A549 (cell line): ENCODE data around the gene RPGRIP1. TPM values are rescaled to one million over a fixed set of nuclear protein-coding genes. Genes with fewer than 3 reads are reported as not detected.

Experiments
- ATAC-seq, 2 experiments: fragments of 200-7000 bp in 1 of 2; fragments of >200 bp in 1 of 2; cut with Nextera tagmentation in 1 of 2; cut with Tn5 transposase in 1 of 2; 3 replicates each; pipeline versions ENCODE4 v1.8.0 to v1.9.1; 2018 to 2020; ENCODE audit warnings: mild to moderate bottlenecking in 1 of 2, moderate library complexity in 1 of 2
- CTCF ChIA-PET: fragments of 300-600 bp; sonication (Branson Sonifier 250); formaldehyde crosslinking; extraction: SDS; loops from one replicate; lab custom pipeline; 2021; ENCODE audit warnings: antibody characterized with exemption, inconsistent platforms; lab: Yijun Ruan, JAX
- POLR2A ChIA-PET: fragments of 350-600 bp; formaldehyde crosslinking; extraction: SDS; loops from one replicate; lab custom pipeline; 2021; ENCODE audit warnings: antibody characterized with exemption, inconsistent platforms; lab: Yijun Ruan, JAX
- DNase-seq, 2 experiments: peaks; one replicate each; pipeline versions ENCODE4 v3.0.0 to v3.0.0-alpha.2; 2011 to 2016; ENCODE audit warnings: low read depth in 1 of 2, low spot score in 1 of 2
- FAIRE-seq: peaks from 2 replicates; lab custom pipeline; 2011; peaks lifted over from hg19 to GRCh38; lab: Jason Lieb, UNC
- H3K27ac ChIP-seq, 2 experiments: fragments of >200 bp; sonication (Bioruptor Twin); formaldehyde crosslinking; 3 replicates each; pipeline ENCODE4 v1.5.1; 2016 to 2017
- H3K4me1 ChIP-seq: fragments of >200 bp; sonication (Bioruptor Twin); formaldehyde crosslinking; 3 replicates; pipeline ENCODE4 v1.6.1; 2016
- H3K4me2 ChIP-seq: fragments of >200 bp; sonication (Bioruptor Twin); formaldehyde crosslinking; 3 replicates; pipeline ENCODE4 v1.6.1; 2016
- H3K4me3 ChIP-seq: fragments of >200 bp; sonication (Bioruptor Twin); formaldehyde crosslinking; 3 replicates; pipeline ENCODE4 v1.5.1; 2016
- H3K9me3 ChIP-seq: fragments of >200 bp; sonication (Bioruptor Twin); formaldehyde crosslinking; 3 replicates; pipeline ENCODE4 v1.6.1; 2016
- BHLHE40 ChIP-seq: IDR thresholded peaks from 2 replicates; pipeline ENCODE4 v1.6.1; 2012; ENCODE audit warnings: low read depth, low read length, inconsistent platforms
- CTCF ChIP-seq: fragments of >200 bp; sonication (Bioruptor Twin); formaldehyde crosslinking; IDR thresholded peaks from 3 replicates; pipeline ENCODE4 v1.5.1; 2016
- E2F6 ChIP-seq: IDR thresholded peaks from 2 replicates; pipeline ENCODE4 v1.6.1; 2012; ENCODE audit warnings: low read depth, borderline replicate concordance
- EP300 ChIP-seq, 2 experiments: fragments of >200 bp; sonication (Bioruptor Twin); formaldehyde crosslinking; IDR thresholded peaks; 2 replicates in 1 of 2; 3 replicates in 1 of 2; pipeline ENCODE4 v1.6.1; 2016 to 2017
- FOXS1 ChIP-seq: fragments of 250-450 bp; sonication (Bioruptor Pico); IDR thresholded peaks from 2 replicates; pipeline ENCODE4 v1.5.0; 2020; ENCODE audit warnings: mild to moderate bottlenecking, moderate library complexity
- HDAC2 ChIP-seq: fragments of 200-600 bp; sonication (generic); IDR thresholded peaks from 2 replicates; pipeline ENCODE4 v1.6.1; 2016
- HMGXB4 ChIP-seq: fragments of 250-450 bp; sonication (Bioruptor Pico); IDR thresholded peaks from 2 replicates; pipeline ENCODE4 v1.5.0; 2021; ENCODE audit warnings: mild to moderate bottlenecking, moderate library complexity, borderline replicate concordance
- HOXB13 ChIP-seq: fragments of 250-450 bp; sonication (Bioruptor Pico); IDR thresholded peaks from 2 replicates; pipeline ENCODE4 v1.5.0; 2020; ENCODE audit warnings: low read depth, mild to moderate bottlenecking, moderate library complexity
- JUNB ChIP-seq: fragments of >200 bp; sonication (Bioruptor Twin); formaldehyde crosslinking; IDR thresholded peaks from 2 replicates; pipeline ENCODE4 v1.6.1; 2016
- KDM1A ChIP-seq: fragments of 200-600 bp; sonication (generic); IDR thresholded peaks from 2 replicates; pipeline ENCODE4 v1.6.1; 2016; ENCODE audit warnings: low read depth, mild to moderate bottlenecking
- MAFK ChIP-seq: fragments of 450-650 bp; IDR thresholded peaks from 2 replicates; pipeline ENCODE4 v1.6.1; 2014; ENCODE audit not compliant: partially characterized antibody
- MAX ChIP-seq: IDR thresholded peaks from 2 replicates; pipeline ENCODE4 v1.6.1; 2012
- MYC ChIP-seq: IDR thresholded peaks from 2 replicates; pipeline ENCODE4 v1.6.1; 2012; ENCODE audit warnings: mild to moderate bottlenecking, inconsistent platforms, low read length, improper control_type of control experiment, borderline replicate concordance
- NFE2L2 ChIP-seq: fragments of 150-350 bp; conservative IDR thresholded peaks from 2 replicates; pipeline ENCODE4 v1.6.1; 2014; ENCODE audit warnings: low read length
- NPAS2 ChIP-seq: fragments of 250-450 bp; sonication (Bioruptor Pico); IDR thresholded peaks from 2 replicates; pipeline ENCODE4 v1.8.0; 2022; ENCODE audit warnings: mild to moderate bottlenecking, moderate library complexity, borderline replicate concordance
- NR3C1 ChIP-seq: fragments of >200 bp; sonication (Bioruptor Twin); formaldehyde crosslinking; IDR thresholded peaks from 3 replicates; pipeline ENCODE4 v1.6.1; 2017
- PHF8 ChIP-seq: fragments of 200-600 bp; sonication (generic); IDR thresholded peaks from 2 replicates; pipeline ENCODE4 v1.6.1; 2016; ENCODE audit warnings: low read depth, mild to moderate bottlenecking, antibody characterized with exemption, moderate library complexity, borderline replicate concordance
- POLR2A ChIP-seq: IDR thresholded peaks from 2 replicates; pipeline ENCODE4 v1.6.1; 2012; ENCODE audit warnings: mild to moderate bottlenecking, low read length
- POLR2AphosphoS2 ChIP-seq: conservative IDR thresholded peaks from 2 replicates; pipeline ENCODE4 v1.6.1; 2012; ENCODE audit warnings: low read length, improper control_type of control experiment, inconsistent platforms
- RARB ChIP-seq: fragments of 250-450 bp; sonication (Bioruptor Pico); IDR thresholded peaks from 2 replicates; pipeline ENCODE4 v1.8.0; 2021; ENCODE audit warnings: mild to moderate bottlenecking, moderate library complexity
- TFCP2L1 ChIP-seq: fragments of 250-450 bp; sonication (Bioruptor Pico); IDR thresholded peaks from 2 replicates; pipeline ENCODE4 v1.5.0; 2021; ENCODE audit warnings: mild to moderate bottlenecking
- WGBS: methylation state at CpG from one replicate; pipeline ENCODE4 v1.1.6; 2017; ENCODE audit errors: missing lambda C conversion rate; 5-methylcytosine and 5-hydroxymethylcytosine counted together
- polyA plus RNA-seq, 4 experiments: library from polyadenylated mRNA; depleted of rRNA in 3 of 4; stranded (reverse); fragments of >200 nt; fragmentation: RNase III in 1 of 4; extraction: RNeasy Plus Mini Kit Qiagen cat#74134 plus additional on column Dnase treatment in 1 of 4; gene quantifications; 2 replicates in 3 of 4; 3 replicates in 1 of 4; pipeline ENCODE4 v1.2.3, GENCODE V29; 2011 to 2017
- TF ChIP-seq, protein P1 (sequence below): fragments of 450-650 bp; IDR thresholded peaks from 2 replicates; pipeline ENCODE4 v1.6.1; 2014; ENCODE audit warnings: antibody characterized with exemption

The RPGRIP1 gene
- polyA plus RNA-seq, 2 of the 4 experiments (the other 2 are of a cell fraction) = 0.26 to 1.5 TPM

DNA sequence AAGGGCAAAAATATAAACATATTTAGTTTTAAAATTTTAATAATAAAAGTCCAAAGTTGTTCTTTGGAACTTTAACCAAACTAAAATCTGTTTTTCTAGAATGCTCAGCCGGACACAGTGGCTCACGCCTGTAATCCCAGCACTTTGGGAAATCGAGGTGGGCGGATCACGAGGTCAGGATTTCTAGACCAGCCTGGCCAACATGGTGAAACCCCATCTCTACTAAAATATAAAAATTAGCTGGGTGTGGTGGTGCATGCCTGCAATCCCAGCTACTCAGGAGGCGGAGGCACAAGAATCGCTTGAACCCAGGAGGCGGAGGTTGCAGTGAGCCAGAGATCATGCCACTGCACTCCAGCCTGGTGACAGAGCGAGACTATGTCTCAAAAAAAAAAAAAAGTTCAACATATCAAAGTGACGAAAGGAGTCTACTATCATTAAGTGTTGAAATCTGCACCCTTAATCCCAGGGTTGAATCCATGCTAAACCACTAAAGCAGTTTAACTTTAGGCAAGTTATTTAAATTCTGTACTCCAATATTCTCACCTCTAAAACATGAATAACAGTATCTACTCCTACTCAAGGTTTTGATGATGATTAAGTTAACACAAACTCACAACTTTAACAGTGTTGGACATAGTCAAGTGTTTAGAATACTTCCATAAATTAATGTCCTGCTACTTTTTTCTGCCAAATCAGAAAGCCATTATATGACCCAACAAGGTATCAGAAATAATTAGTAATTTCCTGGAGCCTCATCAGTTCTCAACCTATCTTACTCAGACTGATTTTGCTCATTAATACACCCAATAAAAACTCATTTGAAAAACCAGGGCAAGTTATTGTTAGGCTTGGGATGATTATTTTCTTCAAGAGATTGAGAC is 21.6 kb upstream of the RPGRIP1 start:
- H3K27ac ChIP-seq = no peak overlapping the region

GRCh38 chr14:21258889-21259787 is 20.7 kb upstream of the RPGRIP1 start:
- ChIA-PET CTCF (no interaction called here), POLR2A (no interaction called here)
- TF ChIP-seq TFCP2L1 (CRISPR knock-in tag) = peak; percentile 36; the same call in 1 of the 2 replicates
- TF ChIP-seq BHLHE40 = no peak
- TF ChIP-seq POLR2AphosphoS2 = peak; percentile 95
- no peak for ATAC-seq
- WGBS = 85% methylated on average over 5 of the region's 5 CpGs
- no peak for FAIRE-seq
- Histone ChIP-seq H3K4me3 (no peak overlapping the region), H3K4me1 (peaks cover 76% of the 10 kb centered on the region), H3K27ac (no peak overlapping the region), H3K4me2 (peak overlapping the region; percentile 18; the same call in 1 of the 3 replicates), H3K9me3 (no peaks in the 10 kb centered on the region)
- no peak for DNase-seq

More for the DNA sequence above, 21.6 kb upstream of the RPGRIP1 start:
- POLR2A ChIA-PET = no interaction called here
- 82% methylated on average over 10 of the region's 10 CpGs for WGBS
- Histone ChIP-seq H3K4me2 (peak overlapping the region; percentile 18; the same call in 2 of the 3 replicates), H3K4me1 (peaks cover 67% of the 10 kb centered on the region), H3K9me3 (no peaks in the 10 kb centered on the region), H3K4me3 (no peak overlapping the region)
- FAIRE-seq (no peak), ATAC-seq (no peak), DNase-seq (no peak)
- CTCF ChIA-PET = interaction anchor here (0.7 kb wide), 1 partner anchor 219 kb away, joined by 3 read pairs; the partner anchor contains the start of genes RAB2B and TOX4
- TF ChIP-seq TFCP2L1 (CRISPR knock-in tag) (no peak), RARB (peak; percentile 62; the same call in 1 of the 2 replicates), MAFK (no peak)

DNA sequence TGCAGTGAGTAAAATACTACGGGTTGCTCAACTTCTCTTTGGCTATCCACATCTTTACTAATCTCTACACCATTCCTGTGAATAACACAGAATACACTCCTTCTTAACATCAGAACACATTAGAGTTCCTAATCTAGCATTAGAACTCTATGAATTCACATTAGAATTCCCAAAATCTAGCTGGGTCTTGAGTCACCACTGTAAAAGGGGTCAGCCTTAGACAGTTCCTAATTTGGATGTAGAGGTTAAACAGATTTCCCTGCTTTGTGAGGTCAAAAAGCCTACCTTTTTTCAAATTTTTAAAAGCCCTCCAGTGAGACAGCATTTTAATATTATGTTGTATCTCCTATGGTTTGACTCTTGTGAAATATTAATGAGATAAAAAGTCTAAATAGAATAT is 18.1 kb upstream of the RPGRIP1 start:
- 90% methylated on average over 1 of the region's 1 CpG for WGBS
- POLR2A ChIA-PET = no interaction called here
- Histone ChIP-seq H3K9me3 (no peaks in the 10 kb centered on the region), H3K27ac (no peak overlapping the region), H3K4me2 (peak overlapping the region; percentile 97; the same call in 2 of the 3 replicates), H3K4me1 (peaks cover 83% of the 10 kb centered on the region), H3K4me3 (no peak overlapping the region)
- ATAC-seq (no peak), DNase-seq (no peak), FAIRE-seq (no peak)
- CTCF ChIA-PET = interaction anchor here (0.6 to 1.1 kb wide), 2 partner anchors 18 to 33 kb away, joined by 3 to 4 read pairs; no protein-coding TSS in a partner anchor
- no peak for TF ChIP-seq HMGXB4 (CRISPR knock-in tag)
- TF ChIP-seq CTCF = no peak
- TF ChIP-seq FOXS1 (CRISPR knock-in tag) = no peak
- TF ChIP-seq RARB = no peak

DNA sequence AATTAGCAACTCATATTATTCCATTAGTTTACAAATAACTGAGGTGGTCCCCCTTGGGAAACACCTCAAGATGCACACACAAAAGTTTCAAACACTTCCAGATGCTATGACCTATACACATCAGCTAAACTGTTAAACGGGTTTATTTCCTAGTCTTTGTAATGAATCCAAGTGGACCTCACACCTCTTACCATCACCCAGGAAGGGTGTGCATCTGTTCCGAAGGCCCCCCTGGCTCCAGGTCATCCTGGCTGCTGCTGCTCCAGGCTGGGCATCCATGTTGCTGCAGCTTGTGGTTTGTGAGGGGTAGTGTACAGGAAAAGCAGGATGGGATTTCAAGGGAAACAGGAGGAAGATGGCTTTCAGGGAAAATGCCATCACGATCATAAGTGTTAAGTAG is 17.5 kb upstream of the RPGRIP1 start:
- Histone ChIP-seq H3K4me2 (peak overlapping the region; percentile 97), H3K4me3 (no peak overlapping the region), H3K27ac (peak overlapping the region in 1 of 2 experiments; percentile 27; a peak in 1 of 6 replicates), H3K9me3 (no peaks in the 10 kb centered on the region), H3K4me1 (peaks cover 78% of the 10 kb centered on the region)
- POLR2A ChIA-PET = no interaction called here
- DNase-seq (no peak), FAIRE-seq (no peak), ATAC-seq (no peak)
- WGBS = 61% methylated on average over 3 of the region's 3 CpGs
- CTCF ChIA-PET = interaction anchor here (0.6 kb wide), 1 partner anchor 33 kb away, joined by 4 read pairs; no protein-coding TSS in a partner anchor
- TF ChIP-seq HDAC2 (no peak), NFE2L2 (no peak), HOXB13 (CRISPR knock-in tag) (no peak), NPAS2 (CRISPR knock-in tag) (no peak), E2F6 (no peak), JUNB (no peak), MYC (no peak), PHF8 (no peak), KDM1A (no peak), EP300 (IDR thresholded peaks at IDR 0.05) (no peak), NR3C1 (no peak), MAX (no peak), POLR2A (no peak)
- TF ChIP-seq, protein P1, sequence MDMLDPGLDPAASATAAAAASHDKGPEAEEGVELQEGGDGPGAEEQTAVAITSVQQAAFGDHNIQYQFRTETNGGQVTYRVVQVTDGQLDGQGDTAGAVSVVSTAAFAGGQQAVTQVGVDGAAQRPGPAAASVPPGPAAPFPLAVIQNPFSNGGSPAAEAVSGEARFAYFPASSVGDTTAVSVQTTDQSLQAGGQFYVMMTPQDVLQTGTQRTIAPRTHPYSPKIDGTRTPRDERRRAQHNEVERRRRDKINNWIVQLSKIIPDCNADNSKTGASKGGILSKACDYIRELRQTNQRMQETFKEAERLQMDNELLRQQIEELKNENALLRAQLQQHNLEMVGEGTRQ = no peak
